HepG2 (cell line): ENCODE results near the gene RBCK1. TPM values are rescaled to one million over a fixed set of nuclear protein-coding genes. Genes with fewer than 3 reads are reported as not detected.

Experiments used
- ARNT2 ChIP-seq: sonication (generic); formaldehyde crosslinking; IDR thresholded peaks from 2 replicates; pipeline ENCODE4 v1.8.0; 2022; ENCODE audit warnings: mild to moderate bottlenecking, low read depth, missing genetic modification reagents, moderate library complexity
- ATM ChIP-seq: fragments of 450-650 bp; IDR thresholded peaks from 2 replicates; pipeline ENCODE4 v1.7.1; 2017; ENCODE audit warnings: mild to moderate bottlenecking, borderline replicate concordance
- BCL6 ChIP-seq: IDR thresholded peaks from 2 replicates; pipeline ENCODE4 v1.6.1; 2016; ENCODE audit warnings: missing genetic modification reagents, missing compliant biosample characterization
- CHD2 ChIP-seq: IDR thresholded peaks from 2 replicates; pipeline ENCODE4 v1.6.1; 2011; ENCODE audit warnings: low read depth, low read length, improper control_type of control experiment
- DMTF1 ChIP-seq: sonication (generic); formaldehyde crosslinking; IDR thresholded peaks from 2 replicates; pipeline ENCODE4 v1.4.0; 2020; ENCODE audit warnings: mild to moderate bottlenecking, missing genetic modification reagents
- GABPA ChIP-seq, 2 experiments: IDR thresholded peaks; 2 replicates each; pipeline ENCODE4 v1.6.1; 2011 to 2016; ENCODE audit warnings: low read depth in 2 of 2, low read length in 1 of 2, missing biosample characterization in 1 of 2, missing genetic modification characterization in 1 of 2
- GTF3A ChIP-seq: sonication (generic); formaldehyde crosslinking; conservative IDR thresholded peaks from 2 replicates; pipeline ENCODE4 v1.4.0; 2020; ENCODE audit warnings: mild to moderate bottlenecking, missing genetic modification reagents
- HOXA3 ChIP-seq: sonication (generic); formaldehyde crosslinking; IDR thresholded peaks from 2 replicates; pipeline ENCODE4 v1.5.0; 2020; ENCODE audit warnings: missing genetic modification reagents
- JDP2 ChIP-seq: sonication (generic); formaldehyde crosslinking; IDR thresholded peaks from 2 replicates; pipeline ENCODE4 v1.8.1; 2022; ENCODE audit warnings: missing genetic modification reagents, borderline replicate concordance
- KDM6A ChIP-seq: IDR thresholded peaks from 2 replicates; pipeline ENCODE4 v1.6.1; 2016; ENCODE audit warnings: low read depth
- NCOA2 ChIP-seq: sonication (generic); formaldehyde crosslinking; IDR thresholded peaks from 2 replicates; pipeline ENCODE4 v1.8.0; 2022; ENCODE audit warnings: inconsistent platforms
- PHF5A ChIP-seq: IDR thresholded peaks from one replicate; pipeline ENCODE4 v1.6.1; 2018; ENCODE audit warnings: low read depth, missing genetic modification reagents; ENCODE audit not compliant: unreplicated experiment
- POLR2A ChIP-seq, 2 experiments: IDR thresholded peaks; 2 replicates each; pipeline ENCODE4 v1.6.1; 2011; ENCODE audit warnings: low read depth in 2 of 2, low read length in 2 of 2, mild to moderate bottlenecking in 1 of 2, moderate library complexity in 1 of 2; ENCODE audit not compliant: insufficient read depth in 1 of 2
- RBAK ChIP-seq: sonication (generic); formaldehyde crosslinking; IDR thresholded peaks from 2 replicates; pipeline ENCODE4 v1.5.1; 2020; ENCODE audit warnings: mild to moderate bottlenecking, missing genetic modification reagents
- WIZ ChIP-seq: sonication (generic); formaldehyde crosslinking; IDR thresholded peaks from 2 replicates; pipeline ENCODE4 v1.5.1; 2020; ENCODE audit warnings: mild to moderate bottlenecking, missing genetic modification reagents
- ZFP41 ChIP-seq: sonication (generic); formaldehyde crosslinking; IDR thresholded peaks from 2 replicates; pipeline ENCODE4 v1.4.0; 2020; ENCODE audit warnings: mild to moderate bottlenecking, missing genetic modification reagents, borderline replicate concordance
- ZNF280D ChIP-seq: sonication (generic); formaldehyde crosslinking; IDR thresholded peaks from 2 replicates; pipeline ENCODE4 v1.5.1; 2020; ENCODE audit warnings: mild to moderate bottlenecking, missing genetic modification reagents
- ZNF33B ChIP-seq: sonication (generic); formaldehyde crosslinking; IDR thresholded peaks from 2 replicates; pipeline ENCODE4 v1.5.1; 2020; ENCODE audit warnings: mild to moderate bottlenecking, missing genetic modification reagents
- ZNF432 ChIP-seq: sonication (generic); formaldehyde crosslinking; IDR thresholded peaks from 2 replicates; pipeline ENCODE4 v1.5.0; 2020; ENCODE audit warnings: missing genetic modification reagents, mild to moderate bottlenecking, borderline replicate concordance
- ZNF543 ChIP-seq: sonication (generic); formaldehyde crosslinking; IDR thresholded peaks from 2 replicates; pipeline ENCODE4 v1.4.0; 2020; ENCODE audit warnings: mild to moderate bottlenecking, missing genetic modification reagents
- ZNF567 ChIP-seq: sonication (generic); formaldehyde crosslinking; IDR thresholded peaks from 2 replicates; pipeline ENCODE4 v1.8.1; 2023; ENCODE audit warnings: mild to moderate bottlenecking, missing genetic modification reagents, borderline replicate concordance
- ZNF597 ChIP-seq: sonication (generic); formaldehyde crosslinking; IDR thresholded peaks from 2 replicates; pipeline ENCODE4 v1.5.0; 2020; ENCODE audit warnings: missing genetic modification reagents
- ZNF713 ChIP-seq: sonication (generic); formaldehyde crosslinking; IDR thresholded peaks from 2 replicates; pipeline ENCODE4 v1.4.0; 2020; ENCODE audit warnings: mild to moderate bottlenecking, missing genetic modification reagents
- ZNF766 ChIP-seq: sonication (generic); formaldehyde crosslinking; IDR thresholded peaks from 2 replicates; pipeline ENCODE4 v1.5.0; 2020; ENCODE audit warnings: missing genetic modification reagents, borderline replicate concordance
- ZNF780A ChIP-seq: sonication (generic); formaldehyde crosslinking; IDR thresholded peaks from 2 replicates; pipeline ENCODE4 v1.8.0; 2022; ENCODE audit warnings: mild to moderate bottlenecking, missing genetic modification reagents, moderate library complexity
- polyA plus RNA-seq, 8 experiments: library from polyadenylated mRNA; depleted of rRNA in 3 of 8; stranded (reverse) in 7 of 8; unstranded in 1 of 8; fragments of >200 nt; fragmentation: Illumina TruSeq in 4 of 8; extraction: Trizol in 4 of 8; gene quantifications; 2 replicates each; pipeline versions ENCODE4 v1.2.1 to v1.2.3, GENCODE V29; 2011 to 2016; ENCODE audit warnings: low read depth in 4 of 8, missing spikeins in 1 of 8, mixed read lengths in 1 of 8; ENCODE audit not compliant: insufficient read depth in 1 of 8
- total RNA-seq, 5 experiments: library from RNA; depleted of rRNA; stranded (reverse); fragments of >200 nt; fragmentation: Illumina TruSeq; extraction: Trizol; gene quantifications; 2 replicates each; pipeline ENCODE4 v1.2.3, GENCODE V29; 2016; ENCODE audit warnings: low read depth in 1 of 5

RBCK1 gene
- total and polyA plus RNA-seq, 2 of the 13 experiments (the other 11 are each of a cell fraction or from before 2014, with no cell fraction given): 149 to 215 TPM

GRCh38 chr20:381581-382290 lies 26.4 kb upstream of the RBCK1 start (continued):
- TF ChIP-seq PHF5A (CRISPR knock-in tag) (peak; percentile 80), ZNF597 (no peak), HOXA3 (CRISPR knock-in tag) (no peak; the same call in 1 of the 2 replicates), ZNF567 (no peak; the same call in 1 of the 2 replicates), ARNT2 (CRISPR knock-in tag) (peak; percentile 75), ATM (no peak), ZNF766 (CRISPR knock-in tag) (no peak), ZNF280D (CRISPR knock-in tag) (peak; percentile 88), BCL6 (CRISPR knock-in tag) (0 out of 2 replicates have a peak, but pooled peaks have one; percentile 43), GTF3A (no peak), ZNF713 (CRISPR knock-in tag) (peak; percentile 61), ZNF33B (no peak), CHD2 (no peak; the same call in 1 of the 2 replicates), ZNF543 (CRISPR knock-in tag) (0 out of 2 replicates have a peak, but pooled peaks have one; percentile 18), KDM6A (CRISPR knock-in tag) (no peak), GABPA (IDR thresholded peaks at IDR 0.05; ENCODE audit: low read depth, low read length) (0 out of 2 replicates have a peak, but pooled peaks have one; percentile 32), GABPA (CRISPR knock-in tag; IDR thresholded peaks at IDR 0.05; ENCODE audit: low read depth) (peak; percentile 63; the same call in 1 of the 2 replicates), RBAK (CRISPR knock-in tag) (peak; percentile 27; the same call in 1 of the 2 replicates), ZNF432 (no peak), ZFP41 (CRISPR knock-in tag) (no peak), POLR2A (IDR thresholded peaks at IDR 0.05; ENCODE audit: insufficient read depth in 1 of 2, low read depth in 2 of 2, low read length in 2 of 2) (peak; percentile 90), NCOA2 (CRISPR knock-in tag) (peak; percentile 25; the same call in 1 of the 2 replicates), WIZ (CRISPR knock-in tag) (no peak), JDP2 (CRISPR knock-in tag) (no peak), ZNF780A (CRISPR knock-in tag) (no peak), DMTF1 (CRISPR knock-in tag) (no peak)
